Neuronal stem cell (in vitro differentiated cells): ENCODE results near the gene NRF1.

ENCODE experiments used
- DNase-seq: peaks from one replicate; pipeline ENCODE4 v3.0.0-alpha.2; 2013; ENCODE audit warnings: low spot score
- H2AFZ ChIP-seq: one replicate; pipeline ENCODE4 v1.6.1; 2013; ENCODE audit warnings: mild to moderate bottlenecking, low read length, inconsistent platforms
- H2AK5ac ChIP-seq: 2 replicates; pipeline ENCODE4 v1.6.1; 2013; ENCODE audit warnings: low read depth, mild to moderate bottlenecking, inconsistent platforms, low read length, moderate library complexity, mixed read lengths
- H2BK120ac ChIP-seq: 2 replicates; pipeline ENCODE4 v1.6.1; 2013; ENCODE audit warnings: low read depth, mild to moderate bottlenecking, inconsistent platforms, low read length, moderate library complexity, mixed read lengths
- H2BK12ac ChIP-seq: one replicate; pipeline ENCODE4 v1.6.1; 2013; ENCODE audit warnings: low read length, inconsistent platforms
- H2BK15ac ChIP-seq: 2 replicates; pipeline ENCODE4 v1.6.1; 2013; ENCODE audit warnings: mild to moderate bottlenecking, low read length, inconsistent platforms, mixed read lengths
- H2BK5ac ChIP-seq: one replicate; pipeline ENCODE4 v1.6.1; 2013; ENCODE audit warnings: inconsistent platforms, mild to moderate bottlenecking, low read length, moderate library complexity
- H3K14ac ChIP-seq: one replicate; pipeline ENCODE4 v1.6.1; 2013; ENCODE audit warnings: low read length, inconsistent platforms
- H3K18ac ChIP-seq: 2 replicates; pipeline ENCODE4 v1.6.1; 2013; ENCODE audit warnings: low read length, inconsistent platforms
- H3K23ac ChIP-seq: 2 replicates; pipeline ENCODE4 v1.6.1; 2013; ENCODE audit warnings: low read depth, mild to moderate bottlenecking, mixed read lengths, low read length, inconsistent platforms; ENCODE audit not compliant: poor library complexity
- H3K27ac ChIP-seq: replicated peaks from 3 replicates; pipeline ENCODE4 v1.5.1; 2013; ENCODE audit warnings: low read length, inconsistent platforms
- H3K27me3 ChIP-seq, 3 experiments: 2 replicates each; pipeline ENCODE4 v1.6.1; 2013; ENCODE audit warnings: low read length in 3 of 3, mild to moderate bottlenecking in 2 of 3, inconsistent platforms in 1 of 3, low read depth in 1 of 3, mixed read lengths in 1 of 3, moderate library complexity in 1 of 3; ENCODE audit not compliant: control insufficient read depth in 3 of 3, insufficient read depth in 3 of 3
- H3K36me3 ChIP-seq, 2 donors: replicated peaks in 1 of 2; 2 replicates each; pipeline ENCODE4 v1.6.1; 2013; ENCODE audit warnings: low read length in 2 of 2; ENCODE audit not compliant: control insufficient read depth in 2 of 2, insufficient read depth in 2 of 2
- H3K4ac ChIP-seq: 2 replicates; pipeline ENCODE4 v1.6.1; 2013; ENCODE audit warnings: inconsistent platforms, mild to moderate bottlenecking, low read length, moderate library complexity
- H3K4me1 ChIP-seq, 2 donors: 1 replicate in 1 of 2; 2 replicates in 1 of 2; pipeline ENCODE4 v1.6.1; 2013; ENCODE audit warnings: low read length in 2 of 2, low read depth in 1 of 2; ENCODE audit not compliant: control insufficient read depth in 2 of 2, insufficient read depth in 1 of 2
- H3K4me2 ChIP-seq: one replicate; pipeline ENCODE4 v1.6.1; 2013; ENCODE audit warnings: mild to moderate bottlenecking, low read length, inconsistent platforms; ENCODE audit not compliant: insufficient read depth, poor library complexity, severe bottlenecking
- H3K4me3 ChIP-seq, 2 donors: 2 replicates each; pipeline ENCODE4 v1.5.1; 2013; ENCODE audit warnings: low read length in 2 of 2, mild to moderate bottlenecking in 2 of 2, inconsistent platforms in 1 of 2, moderate library complexity in 1 of 2
- H3K79me1 ChIP-seq: one replicate; pipeline ENCODE4 v1.6.1; 2013; ENCODE audit warnings: low read depth, mild to moderate bottlenecking, inconsistent platforms, low read length, moderate library complexity
- H3K9ac ChIP-seq: one replicate; pipeline ENCODE4 v1.6.1; 2013; ENCODE audit warnings: mild to moderate bottlenecking, low read depth, low read length, inconsistent platforms; ENCODE audit not compliant: poor library complexity
- H3K9me3 ChIP-seq, 2 donors: replicated peaks in 1 of 2; 2 replicates each; pipeline versions ENCODE3 to v1.6.1; 2013; ENCODE audit warnings: low read length in 2 of 2, mild to moderate bottlenecking in 2 of 2, inconsistent platforms in 1 of 2, low read depth in 1 of 2, mixed read lengths in 1 of 2, moderate library complexity in 1 of 2; ENCODE audit not compliant: control insufficient read depth in 2 of 2, insufficient read depth in 1 of 2
- H4K8ac ChIP-seq: one replicate; pipeline ENCODE4 v1.6.1; 2013; ENCODE audit warnings: low read depth, mild to moderate bottlenecking, inconsistent platforms, low read length, moderate library complexity
- H4K91ac ChIP-seq: one replicate; pipeline ENCODE4 v1.6.1; 2013; ENCODE audit warnings: low read length, low read depth, mild to moderate bottlenecking, inconsistent platforms; ENCODE audit not compliant: poor library complexity
- WGBS, 2 donors: extraction: QIAGEN DNeasy Blood & Tissue Kit; methylation state at CpG; one replicate each; pipeline ENCODE4 v1.1.7; 2013; ENCODE audit warnings: missing lambda C conversion rate in 2 of 2, mixed read lengths in 1 of 2; ENCODE audit not compliant: insufficient read length in 2 of 2, insufficient replicate concordance in 1 of 2; ENCODE audit errors: extremely low coverage in 2 of 2; 5-methylcytosine and 5-hydroxymethylcytosine counted together

The NRF1 gene

DNA sequence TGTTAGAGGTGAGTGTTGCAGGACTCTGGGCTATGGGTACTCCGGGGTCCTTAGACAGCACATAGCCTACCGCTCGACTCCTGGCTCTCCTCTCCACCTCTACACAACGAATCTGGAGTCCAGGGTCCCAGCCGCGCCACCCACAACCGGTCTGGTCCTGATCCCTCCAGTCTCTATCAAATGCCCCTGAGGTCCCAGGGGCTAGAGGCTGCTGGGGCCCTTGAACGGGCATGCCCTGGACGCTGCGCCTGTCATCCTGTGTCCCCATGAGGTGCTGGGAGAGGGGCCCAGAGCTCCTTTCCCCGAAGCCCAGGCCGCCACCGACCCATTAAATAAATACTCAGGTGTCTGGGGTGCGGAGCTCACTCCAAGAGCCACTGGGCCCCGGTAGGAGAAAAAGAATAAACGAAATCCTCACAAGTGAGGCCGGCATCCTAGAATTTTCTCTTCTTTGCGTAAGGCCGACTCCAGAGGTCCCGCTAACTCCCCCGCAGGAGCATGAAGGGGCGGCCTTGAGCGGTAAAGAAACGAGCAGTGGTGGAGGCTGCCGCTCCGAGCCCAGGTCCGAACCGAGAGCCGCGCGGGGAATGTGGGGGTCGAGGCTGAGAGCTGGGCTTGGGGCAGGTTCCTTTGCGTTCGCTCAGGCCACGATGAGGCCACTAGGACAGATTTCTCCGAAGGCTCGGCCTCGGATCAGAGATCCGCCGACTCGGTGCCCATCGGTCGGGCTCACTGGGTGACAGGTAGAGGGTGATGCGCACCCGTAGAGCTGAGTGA lies 166.7 kb downstream of the NRF1 start:
- Histone ChIP-seq H3K36me3 (no peaks in the 10 kb centered on the region), H4K8ac (no peak overlapping the region), H2AK5ac (peak overlapping the region; percentile 6), H3K18ac (peak overlapping the region; percentile 50), H4K91ac (no peak overlapping the region), H3K27me3 (peaks cover 58 to 99% (median 86%) of the 10 kb centered on the region in 3 experiments), H3K14ac (no peak overlapping the region), H3K9me3 (peaks cover 4 to 8% of the 10 kb centered on the region in 2 donors), H3K4me1 (peaks cover 0 to 12% of the 10 kb centered on the region in 2 donors), H2AFZ (peak overlapping the region; percentile 32), H3K79me1 (no peaks in the 10 kb centered on the region), H2BK5ac (no peak overlapping the region), H2BK12ac (peak overlapping the region; percentile 14), H3K4me3 (no peak overlapping the region), H3K27ac (no peak overlapping the region), H3K9ac (no peak overlapping the region), H2BK15ac (peak overlapping the region; percentile 34), H2BK120ac (no peak overlapping the region), H3K4ac (no peak overlapping the region), H3K23ac (peak overlapping the region; percentile 83), H3K4me2 (no peak overlapping the region)
- DNase-seq, result peak; percentile 27
- no CpG with 5 or more reads among the region's 45 CpGs for WGBS, 2 donors

GRCh38 chr7:129778770-129779601 lies 167.5 kb downstream of the NRF1 start:
- H4K91ac ChIP-seq, result no peak overlapping the region
- H3K4me1 ChIP-seq, result peaks cover 2 to 12% of the 10 kb centered on the region in 2 donors
- no CpG with 5 or more reads among the region's 84 CpGs for WGBS, 2 donors
- H3K23ac ChIP-seq, result peak overlapping the region; percentile 77
- H3K4me3 ChIP-seq, result no peak overlapping the region
- H3K27me3 ChIP-seq, result peaks cover 61 to 99% (median 94%) of the 10 kb centered on the region in 3 experiments
- H3K9me3 ChIP-seq, result peaks cover 4 to 8% of the 10 kb centered on the region in 2 donors
- peak overlapping the region; percentile 52 for H3K9ac ChIP-seq
- H3K18ac ChIP-seq, result peak overlapping the region; percentile 90
- no peak for DNase-seq
- peak overlapping the region; percentile 60 for H3K4me2 ChIP-seq
- H2AFZ ChIP-seq, result peak overlapping the region; percentile 81
- H2BK5ac ChIP-seq, result no peak overlapping the region
- no peak overlapping the region for H4K8ac ChIP-seq
- peak overlapping the region; percentile 39 for H2BK15ac ChIP-seq
- H2BK12ac ChIP-seq, result peak overlapping the region; percentile 14
- H2BK120ac ChIP-seq, result no peak overlapping the region
- no peaks in the 10 kb centered on the region for H3K36me3 ChIP-seq
- H2AK5ac ChIP-seq, result peak overlapping the region; percentile 6
- no peak overlapping the region for H3K14ac ChIP-seq
- H3K4ac ChIP-seq, result no peak overlapping the region
- no peaks in the 10 kb centered on the region for H3K79me1 ChIP-seq
- no peak overlapping the region for H3K27ac ChIP-seq

GRCh38 chr7:129779602-129780256 lies 168.2 kb downstream of the NRF1 start:
- no peak overlapping the region for H3K9ac ChIP-seq
- peaks cover 68 to 99% (median 98%) of the 10 kb centered on the region in 3 experiments for H3K27me3 ChIP-seq
- peaks cover 2 to 12% of the 10 kb centered on the region in 2 donors for H3K4me1 ChIP-seq
- H2BK120ac ChIP-seq, result no peak overlapping the region
- H3K4me2 ChIP-seq, result peak overlapping the region; percentile 60
- peak overlapping the region; percentile 81 for H2AFZ ChIP-seq
- peak overlapping the region; percentile 39 for H2BK15ac ChIP-seq
- no peaks in the 10 kb centered on the region for H3K79me1 ChIP-seq
- peak; percentile 67 for DNase-seq
- H3K4ac ChIP-seq, result no peak overlapping the region
- no peak overlapping the region for H3K27ac ChIP-seq
- peak overlapping the region; percentile 27 for H3K23ac ChIP-seq
- H2BK12ac ChIP-seq, result no peak overlapping the region
- no CpG with 5 or more reads among the region's 76 CpGs for WGBS, 2 donors
- peak overlapping the region in 1 of 2 donors; percentile 70 for H3K4me3 ChIP-seq
- H3K36me3 ChIP-seq, result no peaks in the 10 kb centered on the region
- H2AK5ac ChIP-seq, result no peak overlapping the region
- no peak overlapping the region for H4K8ac ChIP-seq
- H3K18ac ChIP-seq, result peak overlapping the region; percentile 90
- peaks cover 7 to 8% of the 10 kb centered on the region in 2 donors for H3K9me3 ChIP-seq
- H2BK5ac ChIP-seq, result no peak overlapping the region
- H3K14ac ChIP-seq, result no peak overlapping the region
- H4K91ac ChIP-seq, result no peak overlapping the region
